B cell (primary cell): ENCODE results near the gene MIS18A.

Source experiments
- CTCF ChIP-seq: fragments of 200-600 bp; IDR thresholded peaks from one replicate; pipeline ENCODE4 v1.8.0; 2022; ENCODE audit warnings: antibody characterized with exemption, mild to moderate bottlenecking
- EZH2 ChIP-seq: IDR thresholded peaks from 2 replicates; pipeline ENCODE4 v1.6.1; 2012; ENCODE audit warnings: borderline replicate concordance, low read depth, mild to moderate bottlenecking, moderate library complexity, low read length; ENCODE audit not compliant: insufficient read depth, poor library complexity, severe bottlenecking

- TF ChIP-seq CTCF (no peak), EZH2 (no peak)
Measured at GRCh38 chr21:32306021-32306780, 27.4 kb upstream of the MIS18A start.
